Stimulated activated CD4-positive, alpha-beta T cell treated with anti-CD3 and anti-CD28 coated beads, Interleukin-15, amount 100 ng/mL, for 24 hours (primary cell): ENCODE results near the gene GPSM1.
"Not testable (repeated sequence)": the region's sequence is repeated elsewhere in the genome, so short reads cannot be mapped to it uniquely, and the experiment has no call there.

Experiments used
- DNase-seq: peaks from one replicate; pipeline ENCODE4 v3.0.0-alpha.2; 2020

The GPSM1 gene

GRCh38 chr9:136319244-136319643 is 8.1 kb upstream of the GPSM1 start:
- DNase-seq = not testable (repeated sequence)

- DNase-seq = not testable (repeated sequence)
Observed at GRCh38 chr9:136319955-136320354, 7.4 kb upstream of the GPSM1 start.

DNA sequence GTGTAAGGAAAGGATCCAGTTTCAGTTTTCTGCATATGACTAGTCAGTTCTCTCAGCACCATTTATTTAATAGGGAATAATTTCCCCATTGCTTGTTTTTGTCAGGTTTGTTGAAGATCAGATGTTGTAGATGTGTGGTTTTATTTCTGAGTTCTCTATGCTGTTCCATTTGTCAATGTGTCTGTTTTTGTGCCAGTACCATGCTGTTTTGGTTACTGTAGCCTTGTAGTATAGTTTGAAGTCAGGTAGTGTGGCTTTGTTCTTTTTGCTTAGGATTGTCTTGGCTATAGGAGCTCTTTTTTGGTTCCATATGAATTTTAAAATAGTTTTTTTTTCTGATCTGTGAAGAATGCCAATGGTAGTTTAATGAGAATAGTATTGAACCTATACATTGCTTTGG is 6.4 kb upstream of the GPSM1 start:
- not testable (repeated sequence) for DNase-seq

DNA sequence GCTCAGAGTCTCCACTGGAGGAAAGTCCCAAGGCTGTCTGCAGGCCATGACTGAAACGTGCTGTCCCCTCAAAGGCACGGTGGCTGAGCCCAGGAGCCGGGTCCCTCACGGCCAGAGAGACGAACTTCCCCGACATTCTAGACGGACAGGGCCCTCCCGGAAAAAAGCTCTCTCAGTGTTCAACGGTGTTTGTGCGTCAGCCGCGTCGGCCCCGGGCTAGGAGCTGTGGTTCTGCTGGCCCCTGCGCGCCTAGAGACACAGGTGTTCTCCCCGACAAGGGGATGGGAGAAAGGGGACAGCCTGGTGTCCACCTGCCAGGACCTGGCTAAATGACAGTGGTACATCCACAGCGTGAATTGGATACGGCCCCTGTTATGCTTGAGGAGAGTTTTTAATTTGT is 5.8 kb upstream of the GPSM1 start:
- DNase-seq = no peak

DNA sequence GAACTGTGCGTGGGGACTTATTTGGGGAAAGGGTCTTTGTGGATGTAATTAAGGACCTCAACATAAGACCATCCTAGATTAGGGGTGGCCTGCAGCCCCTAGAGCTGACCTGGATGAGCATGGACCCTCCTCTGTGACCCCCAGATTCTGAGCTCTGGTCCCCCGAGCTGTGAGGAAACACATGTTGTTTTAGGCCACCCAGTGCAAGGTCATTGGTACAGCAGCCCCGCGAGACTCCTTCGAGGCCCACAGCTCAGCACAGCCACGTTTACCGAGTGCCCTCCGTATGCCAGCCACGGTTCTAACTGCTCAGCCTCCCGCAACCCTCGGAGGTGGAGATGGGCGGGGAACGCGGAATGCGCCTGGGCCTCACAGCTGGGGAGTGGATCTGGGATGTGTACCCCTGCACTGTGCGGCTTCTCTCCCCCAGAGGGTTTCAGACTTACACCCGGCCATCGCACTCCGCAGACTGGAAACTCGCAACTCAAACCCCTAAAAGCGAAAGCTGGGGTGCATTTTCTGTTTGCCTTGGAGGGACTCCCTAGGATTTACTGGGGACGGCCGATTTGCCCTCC is 4.5 kb upstream of the GPSM1 start:
- DNase-seq = no peak

- DNase-seq = no peak
Observed at GRCh38 chr9:136323371-136323789, 4.0 kb upstream of the GPSM1 start.

DNA sequence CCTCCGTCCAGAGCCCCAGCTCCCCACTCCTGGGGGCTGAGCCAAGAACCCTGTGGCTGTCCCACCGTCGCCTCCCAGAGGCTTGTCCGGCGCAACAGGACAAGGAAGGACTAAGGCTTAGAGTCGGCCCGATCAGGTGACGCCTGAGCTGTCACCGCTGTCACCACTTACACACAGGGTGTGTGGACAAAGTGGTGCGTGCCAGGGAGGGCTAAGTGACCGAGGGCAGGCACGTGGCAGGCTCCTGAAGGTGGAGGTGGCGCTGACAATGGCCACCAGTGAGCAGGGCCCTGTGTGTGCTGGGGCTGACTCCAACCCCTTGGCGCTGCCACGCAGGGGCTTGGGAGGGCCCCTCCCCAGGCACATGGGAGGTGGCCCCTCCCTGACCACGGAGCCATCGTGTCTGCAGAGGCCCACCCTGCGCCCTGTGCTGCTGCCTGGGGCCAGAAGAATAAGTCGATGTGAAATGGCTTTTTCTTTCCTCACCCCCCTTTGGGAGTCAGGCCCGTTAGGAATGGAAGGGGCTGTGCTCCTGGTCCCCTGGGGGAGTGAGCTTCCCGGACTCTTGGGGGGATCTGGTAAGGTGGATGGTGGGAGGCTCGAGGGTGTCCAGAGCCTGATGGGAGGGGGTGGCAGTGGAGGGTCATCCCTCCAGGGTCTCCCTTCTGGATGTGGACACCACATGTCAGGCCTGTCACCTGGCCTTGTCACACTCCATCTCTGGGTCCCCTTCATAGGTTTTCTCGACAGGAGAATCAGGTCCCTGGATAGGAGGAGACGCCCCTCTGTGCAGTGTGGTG is 2.6 kb upstream of the GPSM1 start:
- no peak for DNase-seq

GRCh38 chr9:136325358-136325757 is 2.0 kb upstream of the GPSM1 start:
- no peak for DNase-seq

DNA sequence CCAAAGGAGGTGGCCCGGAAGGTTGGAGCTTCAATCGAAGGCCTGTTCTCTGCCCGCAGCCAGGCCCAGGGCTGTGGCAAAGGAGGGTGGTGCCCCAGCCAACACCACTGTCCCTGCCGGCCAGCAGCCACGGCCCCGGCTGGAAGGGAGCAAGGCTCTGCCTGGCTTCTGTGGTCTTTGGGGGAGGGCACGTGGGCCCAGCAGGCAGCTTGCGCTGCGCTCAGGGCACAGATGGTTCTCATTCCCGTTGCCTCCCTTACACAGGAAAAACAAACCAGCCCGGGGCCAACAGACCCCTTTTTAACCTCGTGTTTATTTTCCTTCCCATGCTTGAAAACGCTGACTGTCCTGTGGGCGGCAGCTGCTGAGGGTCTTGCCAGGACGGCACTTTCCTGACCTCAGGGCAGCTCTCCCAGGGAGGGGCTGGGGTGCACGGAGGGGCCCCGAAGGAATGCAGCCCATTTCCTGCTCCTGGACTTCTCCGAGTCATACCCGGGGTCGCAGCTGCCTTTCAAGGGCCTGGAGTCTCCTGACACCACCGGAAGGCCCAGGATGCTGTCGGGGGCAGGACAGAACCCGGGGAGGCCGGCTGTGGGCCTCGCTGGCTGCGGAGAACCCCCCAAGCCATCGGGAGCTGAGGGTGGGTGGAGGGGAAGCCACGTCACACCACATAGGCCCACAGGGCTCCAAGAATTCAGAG is 1.1 kb upstream of the GPSM1 start:
- no peak for DNase-seq

DNA sequence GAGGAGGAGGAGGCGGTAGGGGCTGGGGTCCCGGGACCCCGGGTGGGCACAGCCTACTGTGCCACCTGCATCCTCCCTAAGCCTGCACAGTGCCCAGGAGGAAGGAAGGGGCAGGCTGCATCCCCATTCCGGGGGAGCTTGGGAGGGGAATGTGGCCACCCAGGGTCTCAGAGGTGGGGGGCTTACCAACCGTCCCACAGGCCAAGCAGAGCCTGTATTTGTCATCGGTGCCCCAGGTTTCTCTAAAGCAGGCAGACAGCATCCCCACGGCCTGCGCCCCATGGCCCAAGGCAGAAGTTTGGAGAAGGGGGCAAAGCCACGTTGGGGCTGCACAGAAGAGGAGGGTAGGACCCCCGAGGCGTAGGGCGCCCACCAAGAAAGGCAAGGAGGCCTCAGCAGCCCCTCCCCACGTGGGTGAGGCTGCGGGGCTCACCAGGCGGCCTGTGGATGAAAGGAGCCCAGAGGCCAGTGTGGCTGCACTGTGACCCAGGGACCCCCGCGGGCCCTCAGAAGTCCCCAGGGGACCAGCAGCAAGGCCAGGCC is 507 bp upstream of the GPSM1 start:
- DNase-seq = no peak

GRCh38 chr9:136328011-136328621 is 777 bp downstream of the GPSM1 start:
- DNase-seq = peak; percentile 31

DNA sequence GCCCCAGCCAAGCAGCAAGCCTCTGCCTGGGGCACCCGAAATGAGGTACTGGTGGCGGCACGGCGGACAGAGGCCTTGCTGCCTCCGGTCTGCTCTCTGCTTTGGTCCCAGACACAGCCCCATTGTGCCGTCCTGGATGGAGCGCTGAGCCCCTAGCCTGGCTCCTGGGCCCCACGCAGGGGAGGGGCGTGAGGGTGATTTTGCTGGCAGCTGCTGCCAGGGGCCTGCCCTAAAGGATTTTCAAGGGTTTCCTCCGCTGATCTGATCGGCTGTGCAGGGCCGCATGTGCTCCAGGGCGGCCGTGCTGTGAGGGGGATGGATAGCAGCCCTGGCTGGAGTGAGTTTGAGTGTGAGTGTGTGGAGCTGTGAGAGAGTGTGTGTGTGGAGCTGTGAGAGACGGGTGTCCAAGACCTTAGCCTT is 1.3 kb downstream of the GPSM1 start:
- DNase-seq = no peak

- no peak for DNase-seq
Observed at GRCh38 chr9:136329211-136329627, 1.9 kb downstream of the GPSM1 start.

GRCh38 chr9:136329636-136330405 is 2.5 kb downstream of the GPSM1 start:
- DNase-seq = no peak

- DNase-seq = no peak
Observed at GRCh38 chr9:136330406-136330990, 3.2 kb downstream of the GPSM1 start.

GRCh38 chr9:136331030-136331429 is 3.7 kb downstream of the GPSM1 start:
- DNase-seq = no peak

- no peak for DNase-seq
Observed at GRCh38 chr9:136331556-136332481, 4.5 kb downstream of the GPSM1 start.

DNA sequence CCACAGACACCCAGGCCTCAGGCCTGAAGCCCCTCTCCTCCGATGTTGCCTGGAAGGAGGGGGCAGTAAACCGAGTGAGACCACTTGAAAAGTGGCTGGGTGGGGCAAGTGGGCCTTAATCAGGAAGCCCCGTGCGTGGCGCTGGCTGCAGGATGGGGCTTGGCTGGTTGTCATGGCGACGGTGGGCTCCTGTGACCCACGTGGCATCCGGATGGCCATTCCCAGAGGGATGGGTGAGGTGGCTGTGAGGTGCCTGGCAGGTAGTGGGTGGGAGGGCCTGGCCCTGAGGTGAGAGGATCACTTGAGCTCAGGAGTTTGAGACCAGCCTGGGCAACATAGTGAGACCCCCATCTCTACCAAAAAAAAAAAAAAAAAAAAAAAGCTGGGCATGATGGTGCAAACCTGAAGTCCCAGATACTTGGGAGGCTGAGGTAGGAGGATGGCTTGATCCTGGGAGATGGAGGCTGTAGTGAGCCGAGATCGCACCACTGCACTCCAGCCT is 5.2 kb downstream of the GPSM1 start:
- DNase-seq = no peak

DNA sequence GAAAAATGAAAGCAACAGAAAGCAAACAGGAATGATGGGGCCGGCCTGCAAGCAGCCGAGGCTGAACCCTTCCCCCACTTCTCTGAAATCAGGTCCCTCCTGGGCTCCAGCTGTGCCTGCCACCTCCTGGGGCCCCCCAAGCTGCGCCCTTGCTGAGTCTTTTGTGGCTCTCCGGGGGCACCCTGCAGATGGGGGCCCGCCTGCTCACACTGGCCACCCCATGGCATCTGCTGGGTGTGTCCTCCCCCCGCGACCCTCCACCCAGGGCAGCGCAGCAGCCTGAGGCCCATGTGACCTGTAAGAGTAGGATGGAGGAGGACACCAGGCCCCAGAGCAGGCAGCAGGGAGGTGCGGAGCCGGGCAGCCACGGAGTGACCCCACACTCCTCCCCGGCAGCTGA is 5.7 kb downstream of the GPSM1 start:
- no peak for DNase-seq

GRCh38 chr9:136333486-136333885 is 6.1 kb downstream of the GPSM1 start:
- no peak for DNase-seq

- no peak for DNase-seq
Observed at GRCh38 chr9:136334541-136334940, 7.2 kb downstream of the GPSM1 start.
